WTC11 (cell line): ENCODE measurements around the gene GXYLT2.

Source experiments
- ZNF232 ChIP-seq: sonication (generic); formaldehyde crosslinking; IDR thresholded peaks from 2 replicates; pipeline ENCODE4 v1.8.0; 2022; ENCODE audit warnings: mild to moderate bottlenecking, missing genetic modification reagents
- TF ChIP-seq, protein P1 (sequence below): sonication (generic); formaldehyde crosslinking; IDR thresholded peaks from 2 replicates; pipeline ENCODE4 v1.8.1; 2022; ENCODE audit warnings: mild to moderate bottlenecking, missing genetic modification reagents, moderate library complexity, borderline replicate concordance
- TF ChIP-seq, protein P2 (sequence below): sonication (generic); formaldehyde crosslinking; IDR thresholded peaks from 2 replicates; pipeline ENCODE4 v1.8.1; 2023; ENCODE audit warnings: mild to moderate bottlenecking, missing genetic modification reagents, moderate library complexity

DNA sequence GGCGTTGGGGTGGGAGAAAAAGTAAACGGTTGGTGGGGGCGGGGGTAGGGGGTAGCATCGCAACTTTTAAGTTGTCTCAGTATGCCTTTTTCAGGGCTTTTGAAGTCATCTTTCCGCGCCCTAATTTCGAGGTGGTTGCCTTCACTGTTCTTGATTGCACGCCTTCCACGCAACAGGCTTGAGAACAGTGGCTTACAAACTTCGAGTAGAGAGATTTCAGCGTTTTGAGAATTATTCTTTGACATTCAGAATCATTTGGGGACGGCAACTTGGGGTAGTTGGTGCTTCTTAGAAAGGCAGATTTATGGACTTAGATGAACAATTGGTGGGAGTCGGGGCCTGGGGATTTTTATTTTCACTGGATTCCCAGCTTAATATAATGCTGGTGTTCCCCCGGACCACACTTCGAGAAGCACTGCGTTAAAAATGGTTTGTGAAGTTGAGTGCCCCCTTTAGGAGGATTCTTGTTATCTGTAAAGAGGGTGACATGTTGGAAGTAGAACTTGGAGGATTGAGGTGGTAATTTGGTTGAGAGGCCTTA, 109.6 kb downstream of the GXYLT2 start:
- no peak for TF ChIP-seq ZNF232 (CRISPR knock-in tag)
- TF ChIP-seq, protein P1, sequence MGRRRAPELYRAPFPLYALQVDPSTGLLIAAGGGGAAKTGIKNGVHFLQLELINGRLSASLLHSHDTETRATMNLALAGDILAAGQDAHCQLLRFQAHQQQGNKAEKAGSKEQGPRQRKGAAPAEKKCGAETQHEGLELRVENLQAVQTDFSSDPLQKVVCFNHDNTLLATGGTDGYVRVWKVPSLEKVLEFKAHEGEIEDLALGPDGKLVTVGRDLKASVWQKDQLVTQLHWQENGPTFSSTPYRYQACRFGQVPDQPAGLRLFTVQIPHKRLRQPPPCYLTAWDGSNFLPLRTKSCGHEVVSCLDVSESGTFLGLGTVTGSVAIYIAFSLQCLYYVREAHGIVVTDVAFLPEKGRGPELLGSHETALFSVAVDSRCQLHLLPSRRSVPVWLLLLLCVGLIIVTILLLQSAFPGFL (CRISPR knock-in tag): no peak
- TF ChIP-seq, protein P2, sequence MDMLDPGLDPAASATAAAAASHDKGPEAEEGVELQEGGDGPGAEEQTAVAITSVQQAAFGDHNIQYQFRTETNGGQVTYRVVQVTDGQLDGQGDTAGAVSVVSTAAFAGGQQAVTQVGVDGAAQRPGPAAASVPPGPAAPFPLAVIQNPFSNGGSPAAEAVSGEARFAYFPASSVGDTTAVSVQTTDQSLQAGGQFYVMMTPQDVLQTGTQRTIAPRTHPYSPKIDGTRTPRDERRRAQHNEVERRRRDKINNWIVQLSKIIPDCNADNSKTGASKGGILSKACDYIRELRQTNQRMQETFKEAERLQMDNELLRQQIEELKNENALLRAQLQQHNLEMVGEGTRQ (CRISPR knock-in tag): no peak
